Measurements from ENCODE around the gene TAAR6.
"Not testable (repeated sequence)": the region's sequence is repeated elsewhere in the genome, so short reads cannot be mapped to it uniquely, and the experiment has no call there.

TAAR6 gene

DNA sequence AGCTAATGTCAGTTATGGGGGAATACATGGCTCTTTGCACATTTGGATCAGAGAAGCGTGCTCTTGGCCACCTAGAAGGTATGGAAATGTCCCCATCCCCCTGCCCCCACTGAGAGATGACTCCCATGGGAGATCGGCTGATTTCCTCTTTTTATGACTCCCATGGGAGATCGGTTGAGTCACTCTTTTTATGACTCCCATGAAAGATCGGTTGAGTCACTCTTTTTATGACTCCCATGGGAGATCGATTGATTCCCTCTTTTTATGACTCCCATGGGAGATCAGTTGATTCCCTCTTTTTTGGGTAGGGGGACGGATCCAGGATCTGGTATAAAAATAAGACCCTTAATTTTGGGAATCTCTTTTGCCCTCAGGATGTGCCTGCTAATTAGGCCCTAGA lies 42.3 kb upstream of the TAAR6 start:
- intact Hi-C loops (cut with DNase I; ENCODE audit: low total_unique reads) = no loop called here
- TF ChIP-seq, protein P1, sequence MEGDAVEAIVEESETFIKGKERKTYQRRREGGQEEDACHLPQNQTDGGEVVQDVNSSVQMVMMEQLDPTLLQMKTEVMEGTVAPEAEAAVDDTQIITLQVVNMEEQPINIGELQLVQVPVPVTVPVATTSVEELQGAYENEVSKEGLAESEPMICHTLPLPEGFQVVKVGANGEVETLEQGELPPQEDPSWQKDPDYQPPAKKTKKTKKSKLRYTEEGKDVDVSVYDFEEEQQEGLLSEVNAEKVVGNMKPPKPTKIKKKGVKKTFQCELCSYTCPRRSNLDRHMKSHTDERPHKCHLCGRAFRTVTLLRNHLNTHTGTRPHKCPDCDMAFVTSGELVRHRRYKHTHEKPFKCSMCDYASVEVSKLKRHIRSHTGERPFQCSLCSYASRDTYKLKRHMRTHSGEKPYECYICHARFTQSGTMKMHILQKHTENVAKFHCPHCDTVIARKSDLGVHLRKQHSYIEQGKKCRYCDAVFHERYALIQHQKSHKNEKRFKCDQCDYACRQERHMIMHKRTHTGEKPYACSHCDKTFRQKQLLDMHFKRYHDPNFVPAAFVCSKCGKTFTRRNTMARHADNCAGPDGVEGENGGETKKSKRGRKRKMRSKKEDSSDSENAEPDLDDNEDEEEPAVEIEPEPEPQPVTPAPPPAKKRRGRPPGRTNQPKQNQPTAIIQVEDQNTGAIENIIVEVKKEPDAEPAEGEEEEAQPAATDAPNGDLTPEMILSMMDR (IDR thresholded peaks at IDR 0.05) = no peak
- H3K27me3 ChIP-seq = no peaks in the 10 kb centered on the region
- H3K9me3 ChIP-seq = no peaks in the 10 kb centered on the region
- no peak overlapping the region for H3K27ac ChIP-seq
- no peak overlapping the region for H3K4me3 ChIP-seq
- no peak for DNase-seq
- H3K4me1 ChIP-seq = peaks cover 0 to 3% (median 0%) of the 10 kb centered on the region in 4 donors
- no peaks in the 10 kb centered on the region for H3K36me3 ChIP-seq

DNA sequence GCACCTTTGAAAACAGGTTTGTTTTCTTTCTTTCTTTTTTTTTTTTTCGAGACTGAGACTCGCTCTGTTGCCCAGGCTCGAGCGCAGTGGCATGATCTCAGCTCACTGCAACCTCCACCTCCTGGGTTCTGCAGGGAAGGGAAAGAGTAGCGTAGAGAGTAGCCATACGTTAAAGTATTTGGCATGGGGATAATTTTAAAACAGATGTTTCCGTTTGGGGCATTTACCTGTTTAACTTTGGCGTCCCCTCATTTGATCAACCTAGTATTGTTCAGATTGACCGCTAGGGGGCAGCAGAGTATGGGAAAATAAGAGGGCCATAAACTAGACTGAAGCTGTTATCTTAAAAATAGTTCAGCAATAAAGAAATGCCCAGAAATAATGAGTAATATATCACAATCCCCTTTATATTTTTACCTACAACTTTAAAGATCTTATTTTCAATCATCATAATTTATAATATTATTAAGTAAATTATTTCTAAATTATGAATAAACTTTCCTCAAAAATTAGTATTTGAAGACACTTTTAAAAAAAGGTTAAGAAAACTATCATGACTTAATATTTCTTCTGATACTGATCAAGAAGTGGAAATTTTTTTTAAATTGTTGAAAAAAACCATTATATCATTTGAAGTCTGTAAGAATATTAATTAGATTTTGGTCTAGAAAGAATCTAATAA lies 39.7 kb upstream of the TAAR6 start:
- peaks cover 0 to 3% (median 0%) of the 10 kb centered on the region in 4 donors for H3K4me1 ChIP-seq
- peak in 1 of 2 donors; percentile 55 for DNase-seq
- no peaks in the 10 kb centered on the region for H3K9me3 ChIP-seq
- no peak overlapping the region for H3K27ac ChIP-seq
- TF ChIP-seq, protein P1 (IDR thresholded peaks at IDR 0.05) = peak; percentile 72 to 77
- intact Hi-C loops (cut with DNase I; ENCODE audit: low total_unique reads) = no loop called here
- no peak overlapping the region for H3K4me3 ChIP-seq
- no peaks in the 10 kb centered on the region for H3K27me3 ChIP-seq
- no peaks in the 10 kb centered on the region for H3K36me3 ChIP-seq

DNA sequence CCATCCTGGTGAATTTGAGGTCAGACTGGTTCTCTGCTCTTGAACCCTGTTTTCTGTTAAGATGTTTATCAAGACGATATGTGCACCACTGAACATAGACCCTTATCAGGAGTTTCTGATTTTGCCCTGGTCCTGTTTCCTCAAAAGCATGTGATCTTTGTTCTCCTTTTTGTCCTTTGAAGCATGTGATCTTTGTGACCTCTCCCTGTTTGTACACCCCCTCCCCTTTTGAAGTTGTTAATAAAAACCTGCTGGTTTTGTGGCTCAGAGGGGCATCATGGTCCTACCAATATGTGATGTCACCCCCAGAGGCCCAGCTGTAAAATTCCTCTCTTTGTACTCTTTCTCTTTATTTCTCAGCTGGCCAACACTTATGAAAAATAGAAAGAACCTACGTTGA lies 35.6 kb upstream of the TAAR6 start:
- H3K9me3 ChIP-seq; H3K27ac ChIP-seq; H3K4me1 ChIP-seq; intact Hi-C loops (cut with DNase I; ENCODE audit: low total_unique reads); H3K4me3 ChIP-seq; DNase-seq; H3K36me3 ChIP-seq; H3K27me3 ChIP-seq: not testable (repeated sequence)

DNA sequence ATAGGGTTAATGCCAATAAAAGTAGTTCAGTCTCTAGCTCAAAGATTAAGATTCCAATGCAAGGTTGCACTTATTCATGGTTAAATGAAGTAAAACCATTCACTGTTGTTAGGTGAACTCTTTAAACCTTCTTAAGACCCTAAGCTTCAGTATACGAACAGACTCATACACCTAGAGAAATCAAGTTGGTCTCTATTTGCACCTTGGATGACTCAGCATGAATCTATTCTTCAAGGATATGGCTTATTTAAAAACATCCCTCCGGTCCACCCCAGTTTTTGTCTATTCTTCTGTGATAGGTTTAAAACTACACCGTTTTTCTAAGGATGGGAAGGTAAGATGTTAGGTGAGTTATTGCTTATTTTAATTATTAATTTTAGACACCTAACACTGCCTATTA lies 33.0 kb upstream of the TAAR6 start:
- Histone ChIP-seq H3K27ac (no peak overlapping the region), H3K4me1 (no peaks in the 10 kb centered on the region), H3K4me3 (no peak overlapping the region), H3K27me3 (no peaks in the 10 kb centered on the region), H3K36me3 (no peaks in the 10 kb centered on the region), H3K9me3 (no peaks in the 10 kb centered on the region)
- TF ChIP-seq, protein P1 (IDR thresholded peaks at IDR 0.05) = no peak
- no peak for DNase-seq
- intact Hi-C loops (cut with DNase I; ENCODE audit: low total_unique reads) = no loop called here

DNA sequence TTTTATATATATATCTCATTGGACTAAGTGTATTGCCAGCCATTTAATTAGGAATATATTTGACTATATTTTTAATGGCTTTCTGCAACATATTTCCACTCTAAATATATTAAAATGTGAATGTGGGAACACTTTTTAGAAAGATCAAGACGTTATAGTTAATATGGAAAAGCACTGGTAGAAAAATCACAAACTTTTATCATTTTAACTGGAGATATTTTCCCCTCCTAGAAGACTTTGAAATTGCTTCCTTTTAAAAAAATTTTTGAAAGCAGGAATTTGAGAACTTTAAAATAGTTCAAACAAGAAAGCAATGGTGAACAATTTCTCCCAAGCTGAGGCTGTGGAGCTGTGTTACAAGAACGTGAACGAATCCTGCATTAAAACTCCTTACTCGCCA lies 32.1 kb upstream of the TAAR6 start, which contains the start of gene TAAR9:
Gene TAAR9 (plus strand): TSS at position 301 of the 400 bp plus-strand sequence. CDS start 13 bp downstream, at position 314.
- no peak within 1 kb of the TSS for H3K4me3 ChIP-seq
- no peak within 1 kb of the TSS for H3K27ac ChIP-seq
- H3K27me3 ChIP-seq = no peaks in the 10 kb centered on the region
- no peaks in the 10 kb centered on the region for H3K9me3 ChIP-seq
- intact Hi-C loops (cut with DNase I; ENCODE audit: low total_unique reads) = no loop called here
- no peaks in the 10 kb centered on the region for H3K4me1 ChIP-seq
- DNase-seq = no peak
- TF ChIP-seq, protein P1 (IDR thresholded peaks at IDR 0.05) = no peak
- H3K36me3 ChIP-seq = no peaks in the 10 kb centered on the region

DNA sequence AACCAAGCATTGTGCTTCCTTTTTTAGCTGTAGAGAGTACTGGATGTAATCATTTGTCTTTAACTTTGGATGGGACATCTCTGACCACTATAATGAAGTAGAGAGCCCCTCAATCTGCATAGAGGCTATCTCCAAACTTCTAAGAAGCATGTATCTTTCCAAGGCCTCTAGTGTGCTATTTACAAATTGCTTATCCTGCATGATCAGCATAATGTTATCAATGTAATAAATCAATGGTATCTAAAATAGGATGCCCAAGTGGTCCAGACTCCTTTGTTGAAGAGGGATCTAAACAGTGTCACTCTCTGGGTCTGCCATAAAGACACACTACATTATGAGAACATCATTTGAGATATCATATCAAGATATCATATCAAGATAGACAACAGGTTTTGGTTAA lies 25.3 kb upstream of the TAAR6 start:
- H3K27ac ChIP-seq = no peak overlapping the region
- no peaks in the 10 kb centered on the region for H3K36me3 ChIP-seq
- H3K27me3 ChIP-seq = no peaks in the 10 kb centered on the region
- intact Hi-C loops (cut with DNase I; ENCODE audit: low total_unique reads) = no loop called here
- H3K4me1 ChIP-seq = no peaks in the 10 kb centered on the region
- DNase-seq = no peak
- H3K4me3 ChIP-seq = no peak overlapping the region
- TF ChIP-seq, protein P1 (IDR thresholded peaks at IDR 0.05) = no peak
- no peaks in the 10 kb centered on the region for H3K9me3 ChIP-seq

Data from tibial artery (tissue), 4 donors.